ENCODE results near the gene LOC128125822.

GRCh38 chr6:63573076-63573898 is 1.0 kb downstream of the LOC128125822 start:
- TF ChIP-seq, protein P1, sequence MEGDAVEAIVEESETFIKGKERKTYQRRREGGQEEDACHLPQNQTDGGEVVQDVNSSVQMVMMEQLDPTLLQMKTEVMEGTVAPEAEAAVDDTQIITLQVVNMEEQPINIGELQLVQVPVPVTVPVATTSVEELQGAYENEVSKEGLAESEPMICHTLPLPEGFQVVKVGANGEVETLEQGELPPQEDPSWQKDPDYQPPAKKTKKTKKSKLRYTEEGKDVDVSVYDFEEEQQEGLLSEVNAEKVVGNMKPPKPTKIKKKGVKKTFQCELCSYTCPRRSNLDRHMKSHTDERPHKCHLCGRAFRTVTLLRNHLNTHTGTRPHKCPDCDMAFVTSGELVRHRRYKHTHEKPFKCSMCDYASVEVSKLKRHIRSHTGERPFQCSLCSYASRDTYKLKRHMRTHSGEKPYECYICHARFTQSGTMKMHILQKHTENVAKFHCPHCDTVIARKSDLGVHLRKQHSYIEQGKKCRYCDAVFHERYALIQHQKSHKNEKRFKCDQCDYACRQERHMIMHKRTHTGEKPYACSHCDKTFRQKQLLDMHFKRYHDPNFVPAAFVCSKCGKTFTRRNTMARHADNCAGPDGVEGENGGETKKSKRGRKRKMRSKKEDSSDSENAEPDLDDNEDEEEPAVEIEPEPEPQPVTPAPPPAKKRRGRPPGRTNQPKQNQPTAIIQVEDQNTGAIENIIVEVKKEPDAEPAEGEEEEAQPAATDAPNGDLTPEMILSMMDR (conservative IDR thresholded peaks at IDR 0.05; ENCODE audit: low read depth, low read length), result no peak
- TF ChIP-seq EZH2 (IDR thresholded peaks at IDR 0.05; ENCODE audit: borderline replicate concordance, low read depth, low read length, poor library complexity, severe bottlenecking), result no peak

Data from A673 (cell line).